ENCODE measurements around the gene SRF. TPM values are rescaled to one million over a fixed set of nuclear protein-coding genes. Genes with fewer than 3 reads are reported as not detected.

Gene SRF
- total RNA-seq, 1 donor from 2014 or later, result 46.8 TPM

- intact Hi-C loops (cut with micrococcal nuclease), result no loop called here
Observed at GRCh38 chr6:43181621-43181941, 10.5 kb downstream of the SRF start.

DNA sequence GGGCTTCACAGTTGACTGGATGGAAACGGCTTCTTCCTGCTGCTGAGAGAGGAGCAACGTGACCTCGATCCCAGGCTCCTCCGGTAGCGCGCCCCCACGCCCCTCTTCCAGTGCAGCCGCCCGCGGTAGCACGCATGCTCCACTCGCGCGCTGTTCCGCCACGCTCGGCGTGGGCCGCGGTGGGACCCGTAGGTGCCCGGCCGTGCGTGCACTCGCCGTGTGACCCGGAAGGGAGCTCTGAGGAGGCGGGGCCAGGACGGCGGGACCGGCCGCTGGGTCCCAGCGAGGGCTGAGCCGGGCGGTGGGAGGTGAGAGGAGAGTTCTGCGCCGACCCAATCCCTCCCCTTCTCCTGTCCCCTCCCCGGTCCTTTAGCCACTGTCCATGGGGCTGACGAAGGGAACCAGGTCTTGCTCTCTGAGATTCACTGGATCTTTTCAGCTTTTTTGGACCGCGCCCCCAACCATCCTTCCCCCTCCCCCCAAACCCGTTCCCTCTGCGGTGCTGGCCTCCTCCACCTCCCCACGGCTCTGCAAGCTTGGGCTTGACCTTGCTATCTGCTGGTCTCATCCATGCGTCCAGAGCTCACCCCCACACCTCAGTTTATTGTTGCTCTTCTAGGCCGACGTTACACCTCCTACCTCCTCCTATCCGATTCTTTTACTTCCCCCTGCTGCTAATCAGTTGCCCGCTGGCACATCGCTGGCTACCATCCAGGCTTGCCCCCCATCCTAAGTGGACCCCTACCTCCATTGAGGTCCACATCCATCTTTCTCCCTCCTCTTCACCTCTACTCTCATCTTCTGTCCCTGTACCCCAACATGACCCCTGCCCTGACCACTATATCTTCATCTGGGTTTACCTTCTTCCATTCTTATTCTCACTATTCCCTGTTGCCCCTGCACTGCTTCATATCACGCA is 11.1 kb downstream of the SRF start, which contains the start of gene CUL9:
Gene CUL9, plus strand, starts transcription at position 255 of the 919 bp plus-strand sequence. CDS start 2,115 bp downstream, outside the sequence.
- intact Hi-C loops (cut with micrococcal nuclease), result loop anchor here (1.0 to 2.0 kb wide), 2 partner anchors 8 to 43 kb away; no protein-coding TSS in a partner anchor

DNA sequence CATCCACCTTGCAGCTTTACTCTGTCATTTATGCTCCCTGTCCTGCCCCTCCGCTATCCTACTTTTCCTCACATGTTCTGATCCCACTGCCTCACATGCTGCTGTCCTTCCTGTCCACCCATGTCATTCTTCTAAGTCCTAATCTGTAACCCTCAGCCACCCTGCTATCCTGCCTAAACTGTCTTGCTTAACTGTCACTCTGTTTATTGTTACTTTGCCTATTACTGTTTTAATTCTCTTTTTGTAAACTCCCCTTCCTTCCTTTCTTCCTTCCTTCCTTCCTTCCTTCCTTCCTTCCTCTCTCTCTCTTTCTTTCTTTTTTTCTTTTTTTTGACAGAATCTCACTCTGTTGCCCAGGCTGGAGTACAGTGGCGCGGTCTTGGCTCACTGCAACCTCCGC is 12.4 kb downstream of the SRF start:
- intact Hi-C loops (cut with micrococcal nuclease), result loop anchor here (2.0 kb wide), 1 partner anchor 41 kb away; no protein-coding TSS in a partner anchor

DNA sequence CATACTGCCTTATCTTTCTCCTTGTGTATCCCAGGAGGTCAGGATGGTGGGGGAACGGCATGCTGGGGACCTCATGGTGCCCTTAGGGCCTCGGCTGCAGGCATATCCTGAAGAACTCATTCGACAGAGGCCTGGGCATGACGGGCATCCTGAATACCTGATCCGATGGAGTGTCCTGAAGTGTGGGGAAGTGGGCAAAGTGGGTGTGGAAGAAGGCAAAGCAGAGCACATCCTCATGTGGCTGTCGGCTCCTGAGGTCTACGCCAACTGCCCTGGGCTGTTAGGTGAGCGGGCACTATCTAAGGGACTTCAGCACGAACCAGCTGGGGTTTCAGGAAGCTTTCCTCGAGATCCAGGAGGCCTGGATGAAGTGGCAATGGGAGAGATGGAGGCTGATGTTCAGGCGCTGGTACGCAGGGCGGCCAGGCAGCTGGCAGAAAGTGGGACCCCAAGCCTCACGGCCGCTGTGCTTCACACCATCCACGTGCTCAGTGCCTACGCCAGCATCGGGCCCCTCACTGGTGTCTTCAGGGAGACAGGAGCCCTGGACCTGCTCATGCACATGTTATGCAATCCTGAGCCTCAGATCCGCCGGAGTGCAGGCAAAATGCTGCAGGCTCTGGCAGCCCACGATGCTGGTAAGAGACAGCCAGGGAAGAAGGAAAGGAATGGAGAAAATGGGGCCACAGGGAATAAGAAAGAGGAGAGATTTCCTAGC is 13.4 kb downstream of the SRF start:
- intact Hi-C loops (cut with micrococcal nuclease), result no loop called here

DNA sequence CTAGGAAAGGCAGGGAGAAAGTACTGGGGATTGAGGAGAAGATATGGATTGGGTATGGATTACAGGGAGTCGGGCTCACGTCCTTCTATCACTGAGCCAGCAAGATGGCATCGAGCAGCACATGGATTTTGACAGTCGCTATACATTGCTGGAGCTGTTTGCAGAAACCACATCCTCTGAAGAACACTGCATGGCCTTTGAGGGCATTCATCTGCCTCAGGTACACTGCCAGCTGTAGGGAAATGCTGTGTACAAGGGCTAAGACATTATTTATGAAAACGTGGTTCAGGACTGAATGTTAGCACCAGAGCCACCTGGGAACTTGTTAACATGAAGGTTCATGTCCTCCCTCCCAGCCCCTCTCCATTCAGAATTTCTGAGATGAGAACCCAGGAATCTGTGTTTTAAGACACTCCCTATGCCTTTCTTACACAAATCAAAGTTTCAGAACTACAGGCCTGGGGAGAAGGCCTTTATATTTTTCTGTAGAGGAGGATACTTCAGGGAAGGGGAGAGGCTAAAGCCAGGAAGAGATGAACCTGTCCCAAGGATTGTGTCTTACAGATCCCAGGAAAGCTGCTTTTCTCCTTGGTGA is 14.4 kb downstream of the SRF start:
- intact Hi-C loops (cut with micrococcal nuclease), result no loop called here

DNA sequence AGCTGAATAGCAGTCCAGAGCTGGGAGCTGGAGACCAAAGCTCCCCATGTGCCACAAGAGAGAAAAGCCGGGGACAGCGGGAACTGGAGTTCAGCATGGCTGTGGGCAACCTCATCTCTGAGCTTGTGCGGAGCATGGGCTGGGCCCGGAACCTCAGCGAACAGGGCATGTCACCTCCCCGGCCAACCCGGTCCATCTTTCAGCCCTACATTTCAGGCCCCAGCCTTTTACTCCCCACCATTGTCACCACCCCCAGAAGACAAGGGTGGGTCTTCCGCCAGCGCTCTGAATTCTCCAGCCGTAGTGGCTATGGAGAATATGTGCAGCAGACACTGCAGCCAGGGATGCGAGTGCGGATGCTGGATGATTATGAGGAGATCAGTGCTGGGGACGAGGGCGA is 14.9 kb downstream of the SRF start:
- intact Hi-C loops (cut with micrococcal nuclease), result no loop called here

- intact Hi-C loops (cut with micrococcal nuclease), result no loop called here
Observed at GRCh38 chr6:43186706-43187105, 15.6 kb downstream of the SRF start.

- intact Hi-C loops (cut with micrococcal nuclease), result no loop called here
Observed at GRCh38 chr6:43187821-43188220, 16.8 kb downstream of the SRF start.

- intact Hi-C loops (cut with micrococcal nuclease), result no loop called here
Observed at GRCh38 chr6:43188426-43188825, 17.4 kb downstream of the SRF start.

DNA sequence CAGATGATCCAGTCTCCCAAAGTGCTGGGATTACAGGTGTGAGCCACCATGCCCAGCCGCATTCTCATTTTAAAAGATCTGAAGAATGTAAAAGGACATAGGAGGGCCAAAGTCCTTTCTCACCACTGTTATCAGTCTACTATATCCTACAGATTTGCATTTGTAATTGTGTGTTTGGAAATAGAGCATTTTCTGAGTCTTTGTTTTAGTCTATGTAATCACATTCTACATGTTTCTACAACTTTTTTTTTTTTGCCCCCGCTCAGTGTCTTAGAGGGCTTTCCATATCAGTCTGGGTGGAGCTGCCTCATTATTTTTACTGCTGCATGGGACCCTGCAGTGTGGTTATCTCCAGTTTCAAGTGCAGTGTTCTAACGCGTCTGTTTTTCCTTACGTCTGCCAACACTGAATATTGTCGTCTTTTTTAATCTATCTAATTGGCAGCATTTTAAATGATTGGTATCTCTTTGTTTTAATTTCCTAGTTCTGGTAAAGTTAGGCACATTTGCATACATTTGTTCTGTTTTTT is 18.8 kb downstream of the SRF start:
- intact Hi-C loops (cut with micrococcal nuclease), result no loop called here

DNA sequence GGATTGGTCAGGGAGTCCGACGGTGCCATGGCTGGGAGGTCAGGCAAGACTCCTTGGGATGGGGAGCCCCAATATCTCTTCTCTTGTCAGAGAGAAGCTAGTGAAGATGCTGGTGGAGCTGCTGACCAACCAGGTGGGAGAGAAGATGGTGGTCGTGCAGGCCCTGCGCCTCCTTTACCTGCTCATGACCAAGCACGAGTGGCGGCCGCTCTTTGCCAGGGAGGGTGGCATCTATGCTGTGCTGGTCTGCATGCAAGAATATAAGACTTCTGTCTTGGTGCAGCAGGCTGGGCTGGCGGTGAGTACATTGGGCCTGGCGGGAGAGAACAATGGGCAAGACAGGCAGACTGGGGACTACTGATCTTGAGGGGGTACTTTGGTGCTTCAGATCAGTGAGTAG is 21.8 kb downstream of the SRF start:
- intact Hi-C loops (cut with micrococcal nuclease), result no loop called here

GRCh38 chr6:43193929-43194328 is 22.9 kb downstream of the SRF start:
- intact Hi-C loops (cut with micrococcal nuclease), result no loop called here

GRCh38 chr6:43196337-43196736 is 25.3 kb downstream of the SRF start:
- intact Hi-C loops (cut with micrococcal nuclease), result no loop called here

GRCh38 chr6:43199912-43200311 is 28.8 kb downstream of the SRF start:
- intact Hi-C loops (cut with micrococcal nuclease), result no loop called here

DNA sequence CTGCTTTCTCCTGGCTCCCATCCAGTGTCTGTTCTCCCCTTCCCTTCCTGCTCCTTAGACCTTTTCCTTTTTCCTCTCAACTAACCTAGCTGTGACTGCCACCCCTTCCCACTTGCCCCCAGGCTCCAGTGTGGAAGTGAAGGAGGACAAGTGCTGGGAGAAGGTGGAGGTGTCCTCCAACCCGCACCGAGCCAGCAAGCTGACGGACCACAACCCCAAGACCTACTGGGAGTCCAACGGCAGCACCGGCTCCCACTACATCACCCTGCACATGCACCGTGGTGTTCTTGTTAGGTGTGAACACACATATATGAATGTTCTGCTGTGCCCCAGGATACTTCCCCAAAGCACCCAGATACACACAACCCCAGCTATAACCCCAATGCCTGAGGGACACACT is 29.5 kb downstream of the SRF start:
- intact Hi-C loops (cut with micrococcal nuclease), result no loop called here

DNA sequence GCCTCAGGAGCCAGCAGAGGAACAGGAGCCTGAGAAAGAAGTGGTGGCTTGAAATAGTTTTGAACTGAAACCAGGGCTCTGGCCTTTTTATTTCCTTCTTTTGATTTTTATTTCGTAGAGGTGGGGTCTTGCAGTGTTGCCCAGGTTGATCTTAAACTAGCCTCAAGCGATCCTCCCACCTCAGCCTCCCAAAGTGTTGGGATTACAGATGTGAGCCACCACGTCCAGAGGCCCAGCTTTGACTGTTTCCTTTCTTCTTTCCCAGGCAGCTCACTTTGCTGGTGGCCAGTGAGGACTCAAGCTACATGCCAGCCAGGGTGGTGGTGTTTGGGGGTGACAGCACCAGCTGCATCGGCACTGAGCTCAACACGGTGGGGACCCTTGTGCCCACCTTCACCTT is 31.4 kb downstream of the SRF start:
- intact Hi-C loops (cut with micrococcal nuclease), result no loop called here

DNA sequence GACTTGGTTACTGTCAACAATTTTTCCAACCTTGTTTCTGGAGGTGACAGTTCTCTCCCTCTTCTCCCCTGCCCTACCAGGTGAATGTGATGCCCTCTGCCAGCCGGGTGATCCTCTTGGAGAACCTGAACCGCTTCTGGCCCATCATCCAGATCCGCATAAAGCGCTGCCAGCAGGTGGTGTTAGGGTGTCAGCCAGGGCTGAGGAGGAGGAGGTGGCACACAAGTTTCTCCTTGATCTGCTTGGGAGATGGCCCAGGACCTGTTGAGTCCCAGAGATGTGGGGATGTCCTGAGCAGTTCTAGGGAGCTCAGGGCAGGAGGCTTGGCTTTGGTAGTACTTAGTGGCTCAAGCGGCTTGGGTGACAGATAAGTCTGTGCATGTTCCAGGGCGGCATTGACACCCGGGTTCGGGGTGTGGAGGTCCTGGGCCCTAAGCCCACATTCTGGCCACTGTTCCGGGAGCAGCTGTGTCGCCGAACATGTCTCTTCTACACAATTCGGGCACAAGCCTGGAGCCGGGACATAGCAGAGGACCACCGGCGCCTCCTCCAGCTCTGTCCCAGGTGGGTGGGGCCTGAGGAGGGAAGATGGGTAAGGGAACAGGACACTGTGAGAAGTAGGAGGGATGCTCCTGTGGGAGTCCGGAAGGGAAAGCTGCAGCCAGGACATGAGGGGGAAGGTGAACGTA is 32.1 kb downstream of the SRF start:
- intact Hi-C loops (cut with micrococcal nuclease), result no loop called here

GRCh38 chr6:43203718-43204095 is 32.6 kb downstream of the SRF start:
- intact Hi-C loops (cut with micrococcal nuclease), result no loop called here

GRCh38 chr6:43204271-43205105 is 33.4 kb downstream of the SRF start:
- intact Hi-C loops (cut with micrococcal nuclease), result no loop called here

DNA sequence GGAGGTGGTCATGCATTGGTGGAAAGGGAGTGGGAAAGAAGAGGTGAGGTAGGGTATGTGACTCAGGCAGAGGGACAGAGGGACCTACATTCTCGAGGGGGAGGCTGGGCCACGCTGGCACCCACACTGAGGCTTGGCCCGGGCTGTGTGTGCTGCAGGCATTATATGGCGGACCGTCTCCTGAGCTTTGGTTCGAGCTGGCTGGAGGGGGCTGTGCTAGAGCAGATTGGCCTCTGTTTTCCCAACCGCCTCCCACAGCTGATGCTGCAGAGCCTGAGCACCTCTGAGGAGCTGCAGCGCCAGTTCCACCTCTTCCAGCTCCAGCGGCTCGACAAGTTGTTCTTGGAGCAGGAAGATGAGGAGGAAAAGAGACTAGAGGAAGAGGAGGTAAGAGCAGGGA is 34.8 kb downstream of the SRF start:
- intact Hi-C loops (cut with micrococcal nuclease), result no loop called here
